Keratinocyte (primary cell): ENCODE data around the gene DENND4A.

ENCODE experiments used
- EZH2 ChIP-seq: IDR thresholded peaks from one replicate; pipeline ENCODE4 v1.6.1; 2012; ENCODE audit warnings: inconsistent platforms, mild to moderate bottlenecking, low read length, moderate library complexity
- TF ChIP-seq, protein P1 (sequence below), 3 experiments: IDR thresholded peaks in 1 of 3; conservative IDR thresholded peaks in 1 of 3; optimal IDR thresholded peaks in 1 of 3; 2 replicates in 2 of 3; 3 replicates in 1 of 3; pipeline versions ENCODE3 to v1.5.1; 2011; ENCODE audit warnings: low read length in 3 of 3, mild to moderate bottlenecking in 3 of 3, moderate library complexity in 2 of 3, control low read depth in 1 of 3, inconsistent platforms in 1 of 3; ENCODE audit not compliant: insufficient read depth in 2 of 3; ENCODE audit errors: extremely low read depth in 1 of 3

DNA sequence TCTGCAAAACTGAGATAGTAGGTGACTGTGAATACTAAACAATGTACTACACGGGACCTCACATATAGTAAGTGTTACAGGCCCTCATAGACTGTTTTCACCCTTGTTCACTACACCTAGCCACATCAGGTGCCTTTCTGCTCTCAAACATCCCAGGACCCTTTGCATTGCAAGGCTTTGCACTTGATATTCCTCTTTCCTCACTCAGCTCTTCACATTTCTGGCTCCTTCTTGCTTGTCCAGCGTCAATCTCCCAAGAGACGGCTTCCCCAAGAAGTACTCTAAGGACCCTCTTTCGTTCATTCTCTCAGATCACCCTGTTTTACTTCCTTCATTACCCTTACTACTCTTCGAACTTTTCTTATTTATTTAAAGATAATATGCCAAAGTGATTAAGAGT is 10.0 kb downstream of the DENND4A start:
- TF ChIP-seq, protein P1, sequence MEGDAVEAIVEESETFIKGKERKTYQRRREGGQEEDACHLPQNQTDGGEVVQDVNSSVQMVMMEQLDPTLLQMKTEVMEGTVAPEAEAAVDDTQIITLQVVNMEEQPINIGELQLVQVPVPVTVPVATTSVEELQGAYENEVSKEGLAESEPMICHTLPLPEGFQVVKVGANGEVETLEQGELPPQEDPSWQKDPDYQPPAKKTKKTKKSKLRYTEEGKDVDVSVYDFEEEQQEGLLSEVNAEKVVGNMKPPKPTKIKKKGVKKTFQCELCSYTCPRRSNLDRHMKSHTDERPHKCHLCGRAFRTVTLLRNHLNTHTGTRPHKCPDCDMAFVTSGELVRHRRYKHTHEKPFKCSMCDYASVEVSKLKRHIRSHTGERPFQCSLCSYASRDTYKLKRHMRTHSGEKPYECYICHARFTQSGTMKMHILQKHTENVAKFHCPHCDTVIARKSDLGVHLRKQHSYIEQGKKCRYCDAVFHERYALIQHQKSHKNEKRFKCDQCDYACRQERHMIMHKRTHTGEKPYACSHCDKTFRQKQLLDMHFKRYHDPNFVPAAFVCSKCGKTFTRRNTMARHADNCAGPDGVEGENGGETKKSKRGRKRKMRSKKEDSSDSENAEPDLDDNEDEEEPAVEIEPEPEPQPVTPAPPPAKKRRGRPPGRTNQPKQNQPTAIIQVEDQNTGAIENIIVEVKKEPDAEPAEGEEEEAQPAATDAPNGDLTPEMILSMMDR (optimal IDR thresholded peaks at IDR 0.05 in 1 of 3, IDR thresholded peaks at IDR 0.05 in 1 of 3, conservative IDR thresholded peaks at IDR 0.05 in 1 of 3; ENCODE audit: extremely low read depth in 1 of 3, insufficient read depth in 2 of 3, low read length in 3 of 3) = no peak
- no peak for TF ChIP-seq EZH2
